CD4-positive, alpha-beta memory T cell (primary cell): ENCODE data around the gene DMP1. TPM values are rescaled to one million over a fixed set of nuclear protein-coding genes. Genes with fewer than 3 reads are reported as not detected.

Experiments
- CTCF ChIA-PET: fragments of 350-600 bp; sonication (Branson Sonifier 250); formaldehyde crosslinking; loops from one replicate; lab custom pipeline; 2021; ENCODE audit warnings: inconsistent platforms; ENCODE audit not compliant: partially characterized antibody; lab: Charles Lee
- POLR2A ChIA-PET: fragments of 350-600 bp; sonication (Branson Sonifier 250); formaldehyde crosslinking; loops from one replicate; lab custom pipeline; 2021; ENCODE audit not compliant: partially characterized antibody; lab: Charles Lee
- DNase-seq, 5 donors: peaks; one replicate each; pipeline versions ENCODE4 v3.0.0 to v3.0.0-alpha.2; 2020 to 2022; ENCODE audit warnings: mixed read lengths in 1 of 5
- H3K27ac ChIP-seq: one replicate; pipeline ENCODE4 v1.7.0; 2013; ENCODE audit warnings: low read depth, low read length
- H3K27me3 ChIP-seq: 2 replicates; pipeline ENCODE4 v1.7.0; 2013; ENCODE audit warnings: mild to moderate bottlenecking, low read length, moderate library complexity; ENCODE audit not compliant: insufficient read depth
- H3K36me3 ChIP-seq: 2 replicates; pipeline ENCODE4 v1.7.0; 2013; ENCODE audit warnings: mild to moderate bottlenecking, low read length, moderate library complexity; ENCODE audit not compliant: insufficient read depth
- H3K4me1 ChIP-seq: 2 replicates; pipeline ENCODE4 v1.7.0; 2013; ENCODE audit warnings: mild to moderate bottlenecking, low read length, moderate library complexity; ENCODE audit not compliant: insufficient read depth
- H3K4me3 ChIP-seq, 2 donors: one replicate each; pipeline ENCODE4 v1.7.0; 2013; ENCODE audit warnings: low read length in 2 of 2, mild to moderate bottlenecking in 1 of 2
- H3K9me3 ChIP-seq, 2 donors: one replicate each; pipeline ENCODE4 v1.7.0; 2013; ENCODE audit warnings: low read length in 2 of 2, control low read depth in 1 of 2; ENCODE audit not compliant: control insufficient read depth in 1 of 2
- H3K27ac Mint-ChIP-seq, 7 donors: one replicate each; pipeline ENCODE4 v1.8.0; 2020 to 2021; ENCODE audit warnings: mixed read lengths in 7 of 7, mild to moderate bottlenecking in 6 of 7, inconsistent platforms in 3 of 7, moderate library complexity in 3 of 7
- H3K27me3 Mint-ChIP-seq, 2 donors: one replicate each; pipeline ENCODE4 v1.8.0; 2020 to 2021; ENCODE audit warnings: mixed read lengths in 2 of 2
- H3K36me3 Mint-ChIP-seq, 2 donors: one replicate each; pipeline ENCODE4 v1.8.0; 2020 to 2021; ENCODE audit warnings: mixed read lengths in 2 of 2, inconsistent platforms in 1 of 2, mild to moderate bottlenecking in 1 of 2
- H3K4me1 Mint-ChIP-seq, 4 donors: one replicate each; pipeline ENCODE4 v1.8.0; 2020 to 2021; ENCODE audit warnings: mixed read lengths in 4 of 4, mild to moderate bottlenecking in 1 of 4
- H3K4me3 Mint-ChIP-seq, 8 donors: one replicate each; pipeline ENCODE4 v1.8.0; 2020 to 2021; ENCODE audit warnings: mixed read lengths in 8 of 8, mild to moderate bottlenecking in 7 of 8, moderate library complexity in 6 of 8, inconsistent platforms in 3 of 8
- H3K9me3 Mint-ChIP-seq, 8 donors: one replicate each; pipeline ENCODE4 v1.8.0; 2020 to 2021; ENCODE audit warnings: mixed read lengths in 8 of 8, mild to moderate bottlenecking in 5 of 8, inconsistent platforms in 3 of 8, moderate library complexity in 1 of 8
- intact Hi-C: fragments of 100-400 bp; cut with micrococcal nuclease; formaldehyde crosslinking; loops from one replicate; pipeline ENCODE4 v1.15.1; 2023
- polyA plus RNA-seq, 2 donors: library from polyadenylated mRNA; unstranded; fragments of 300-500 nt; fragmentation: Illumina TruSeq; gene quantifications; one replicate each; pipeline ENCODE4 v1.2.3, GENCODE V29; 2021
- total RNA-seq, 2 experiments: library from RNA; stranded (reverse); gene quantifications; one replicate each; pipeline ENCODE4 v1.2.3, GENCODE V29; 2021

DMP1 gene
- total RNA-seq (not detected), polyA plus RNA-seq (not detected)

DNA sequence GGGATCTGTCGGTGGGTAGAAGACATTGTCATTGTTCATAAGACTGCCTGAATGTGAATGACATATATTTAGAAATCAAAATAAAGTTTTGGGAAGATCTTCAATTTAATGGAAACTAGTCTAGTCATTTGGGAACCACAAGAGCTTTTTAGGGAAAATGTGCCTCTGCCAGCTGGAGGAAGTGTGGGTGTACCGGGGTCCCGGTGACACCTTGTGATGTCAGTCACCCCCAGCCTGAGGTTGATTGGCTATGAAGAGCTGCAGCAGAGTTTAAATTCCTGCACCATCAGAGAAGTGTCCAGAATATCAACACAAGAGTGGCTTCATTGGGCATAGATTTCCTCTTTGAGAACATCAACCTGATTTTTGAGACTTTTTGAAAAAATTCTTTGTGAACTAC lies at the start of gene DMP1:
TSS of gene DMP1 (plus strand) at position 301 of the 400 bp plus-strand sequence. CDS start 6,213 bp downstream, outside the sequence.
- H3K36me3 ChIP-seq: no peaks in the 10 kb centered on the region
- H3K27ac ChIP-seq: no peak within 1 kb of the TSS
- intact Hi-C loops: no loop called here
- Mint-ChIP-seq H3K27me3 (peaks cover 1 to 4% of the 10 kb centered on the region in 2 donors), H3K9me3 (no peaks in the 10 kb centered on the region), H3K36me3 (no peaks in the 10 kb centered on the region), H3K4me3 (no peak within 1 kb of the TSS), H3K27ac (no peak within 1 kb of the TSS), H3K4me1 (no peaks in the 10 kb centered on the region)
- POLR2A ChIA-PET: no interaction called here
- CTCF ChIA-PET: no interaction called here
- no peaks in the 10 kb centered on the region for H3K4me1 ChIP-seq
- no peaks in the 10 kb centered on the region for H3K27me3 ChIP-seq
- no peak within 1 kb of the TSS for H3K4me3 ChIP-seq
- no peak for DNase-seq
- H3K9me3 ChIP-seq: no peaks in the 10 kb centered on the region

- CTCF ChIA-PET: no interaction called here
- intact Hi-C loops: no loop called here
- H3K9me3 ChIP-seq: no peaks in the 10 kb centered on the region
- no peak overlapping the region for H3K27ac Mint-ChIP-seq
- peaks cover 0 to 4% (median 0%) of the 10 kb centered on the region in 8 donors for H3K9me3 Mint-ChIP-seq
- peaks cover 1 to 6% of the 10 kb centered on the region in 2 donors for H3K27me3 Mint-ChIP-seq
- no peaks in the 10 kb centered on the region for H3K36me3 ChIP-seq
- no peak overlapping the region for H3K4me3 ChIP-seq
- no peaks in the 10 kb centered on the region for H3K36me3 Mint-ChIP-seq
- DNase-seq: no peak
- H3K27ac ChIP-seq: no peak overlapping the region
- POLR2A ChIA-PET: no interaction called here
- no peaks in the 10 kb centered on the region for H3K4me1 ChIP-seq
- H3K4me1 Mint-ChIP-seq: no peaks in the 10 kb centered on the region
- H3K4me3 Mint-ChIP-seq: no peak overlapping the region
- H3K27me3 ChIP-seq: no peaks in the 10 kb centered on the region
These were observed 48.7 kb upstream of the DMP1 start for GRCh38 chr4:87601361-87601760.

GRCh38 chr4:87608229-87608628 lies 41.9 kb upstream of the DMP1 start, which contains the start of gene DSPP:
Gene DSPP, plus strand, starts transcription at chr4:87608529. Its CDS starts 2,380 bp downstream, at chr4:87610909.
- H3K4me1 ChIP-seq: no peaks in the 10 kb centered on the region
- no peak within 1 kb of the TSS for H3K27ac Mint-ChIP-seq
- H3K4me3 Mint-ChIP-seq: no peak within 1 kb of the TSS
- no peak within 1 kb of the TSS for H3K4me3 ChIP-seq
- no peaks in the 10 kb centered on the region for H3K36me3 Mint-ChIP-seq
- no peak within 1 kb of the TSS for H3K27ac ChIP-seq
- intact Hi-C loops: no loop called here
- DNase-seq: no peak
- H3K27me3 Mint-ChIP-seq: peaks cover 5 to 7% of the 10 kb centered on the region in 2 donors
- ChIA-PET POLR2A (no interaction called here), CTCF (no interaction called here)
- H3K36me3 ChIP-seq: no peaks in the 10 kb centered on the region
- peaks cover 0 to 2% (median 0%) of the 10 kb centered on the region in 4 donors for H3K4me1 Mint-ChIP-seq
- H3K27me3 ChIP-seq: no peaks in the 10 kb centered on the region
- H3K9me3 Mint-ChIP-seq: peaks cover 0 to 2% (median 0%) of the 10 kb centered on the region in 8 donors
- no peaks in the 10 kb centered on the region for H3K9me3 ChIP-seq

DNA sequence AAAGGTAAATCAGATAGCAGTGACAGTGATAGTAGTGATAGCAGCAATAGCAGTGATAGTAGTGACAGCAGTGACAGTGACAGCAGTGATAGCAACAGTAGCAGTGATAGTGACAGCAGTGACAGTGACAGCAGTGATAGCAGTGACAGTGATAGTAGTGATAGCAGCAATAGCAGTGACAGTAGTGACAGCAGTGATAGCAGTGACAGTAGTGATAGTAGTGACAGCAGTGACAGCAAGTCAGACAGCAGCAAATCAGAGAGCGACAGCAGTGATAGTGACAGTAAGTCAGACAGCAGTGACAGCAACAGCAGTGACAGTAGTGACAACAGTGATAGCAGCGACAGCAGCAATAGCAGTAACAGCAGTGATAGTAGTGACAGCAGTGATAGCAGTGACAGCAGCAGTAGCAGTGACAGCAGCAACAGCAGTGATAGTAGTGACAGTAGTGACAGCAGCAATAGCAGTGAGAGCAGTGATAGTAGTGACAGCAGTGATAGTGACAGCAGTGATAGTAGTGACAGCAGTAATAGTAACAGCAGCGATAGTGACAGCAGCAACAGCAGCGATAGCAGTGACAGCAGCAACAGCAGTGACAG lies 35.7 kb upstream of the DMP1 start:
- intact Hi-C loops: no loop called here
- POLR2A ChIA-PET: no interaction called here
- peaks cover 1 to 3% of the 10 kb centered on the region in 2 donors for H3K27me3 Mint-ChIP-seq

GRCh38 chr4:87616268-87616667 lies 33.8 kb upstream of the DMP1 start:
- H3K36me3 ChIP-seq: no peaks in the 10 kb centered on the region
- no peaks in the 10 kb centered on the region for H3K27me3 ChIP-seq
- no peaks in the 10 kb centered on the region for H3K4me1 ChIP-seq
- H3K27ac ChIP-seq: no peak overlapping the region
- Mint-ChIP-seq H3K9me3 (no peaks in the 10 kb centered on the region), H3K27ac (no peak overlapping the region), H3K4me3 (no peak overlapping the region), H3K36me3 (no peaks in the 10 kb centered on the region), H3K27me3 (peaks cover 3 to 5% of the 10 kb centered on the region in 2 donors), H3K4me1 (no peaks in the 10 kb centered on the region)
- no peak overlapping the region for H3K4me3 ChIP-seq
- no peak for DNase-seq
- CTCF ChIA-PET: no interaction called here
- H3K9me3 ChIP-seq: no peaks in the 10 kb centered on the region
- intact Hi-C loops: no loop called here
- POLR2A ChIA-PET: no interaction called here

More for the DNA sequence above, 35.7 kb upstream of the DMP1 start:
- Histone ChIP-seq H3K27ac (no peak overlapping the region), H3K4me3 (no peak overlapping the region), H3K27me3 (no peaks in the 10 kb centered on the region), H3K9me3 (no peaks in the 10 kb centered on the region), H3K36me3 (no peaks in the 10 kb centered on the region), H3K4me1 (no peaks in the 10 kb centered on the region)
- no peaks in the 10 kb centered on the region for H3K9me3 Mint-ChIP-seq
- no peak overlapping the region for H3K27ac Mint-ChIP-seq
- no peak for DNase-seq
- H3K36me3 Mint-ChIP-seq: no peaks in the 10 kb centered on the region
- no peaks in the 10 kb centered on the region for H3K4me1 Mint-ChIP-seq
- CTCF ChIA-PET: no interaction called here
- H3K4me3 Mint-ChIP-seq: no peak overlapping the region

GRCh38 chr4:87620086-87620485 lies 30.0 kb upstream of the DMP1 start:
- no peaks in the 10 kb centered on the region for H3K9me3 ChIP-seq
- H3K27me3 ChIP-seq: no peaks in the 10 kb centered on the region
- POLR2A ChIA-PET: no interaction called here
- Mint-ChIP-seq H3K36me3 (no peaks in the 10 kb centered on the region), H3K27me3 (peaks cover 0 to 5% of the 10 kb centered on the region in 2 donors), H3K4me1 (no peaks in the 10 kb centered on the region), H3K4me3 (no peak overlapping the region), H3K9me3 (no peaks in the 10 kb centered on the region), H3K27ac (no peak overlapping the region)
- DNase-seq: no peak
- no peaks in the 10 kb centered on the region for H3K36me3 ChIP-seq
- intact Hi-C loops: no loop called here
- no peak overlapping the region for H3K27ac ChIP-seq
- no peak overlapping the region for H3K4me3 ChIP-seq
- H3K4me1 ChIP-seq: no peaks in the 10 kb centered on the region
- CTCF ChIA-PET: no interaction called here

DNA sequence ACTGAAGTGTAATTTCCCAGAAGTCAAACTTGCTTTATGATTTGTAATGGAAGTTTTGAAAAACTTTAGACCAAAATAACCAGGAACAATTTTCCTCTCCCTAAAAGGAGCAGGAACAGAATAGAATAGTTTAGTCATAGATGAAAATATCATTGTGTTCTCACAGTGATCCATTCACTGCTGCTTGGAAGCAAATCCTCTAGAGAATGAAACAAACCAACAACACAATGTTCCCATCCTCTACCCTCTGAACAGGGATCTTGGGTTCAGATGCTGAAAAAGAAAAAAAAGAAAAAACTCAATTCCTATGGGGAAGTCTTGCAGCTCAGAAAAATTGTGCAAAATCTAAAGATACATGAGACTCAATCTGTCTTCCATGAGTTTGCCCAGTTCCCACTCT lies 29.6 kb upstream of the DMP1 start:
- H3K27me3 ChIP-seq: no peaks in the 10 kb centered on the region
- H3K27me3 Mint-ChIP-seq: peaks cover 0 to 5% of the 10 kb centered on the region in 2 donors
- H3K36me3 Mint-ChIP-seq: no peaks in the 10 kb centered on the region
- no peak overlapping the region for H3K27ac Mint-ChIP-seq
- intact Hi-C loops: no loop called here
- no peak for DNase-seq
- no peak overlapping the region for H3K4me3 ChIP-seq
- H3K36me3 ChIP-seq: no peaks in the 10 kb centered on the region
- no peaks in the 10 kb centered on the region for H3K4me1 ChIP-seq
- H3K27ac ChIP-seq: no peak overlapping the region
- H3K9me3 ChIP-seq: no peaks in the 10 kb centered on the region
- no peaks in the 10 kb centered on the region for H3K9me3 Mint-ChIP-seq
- CTCF ChIA-PET: no interaction called here
- POLR2A ChIA-PET: no interaction called here
- H3K4me3 Mint-ChIP-seq: no peak overlapping the region
- H3K4me1 Mint-ChIP-seq: no peaks in the 10 kb centered on the region
